Stimulated activated CD4-positive, alpha-beta T cell treated with anti-CD3 and anti-CD28 coated beads, Interleukin-15, amount 100 ng/mL, for 48 hours (primary cell): Measurements from ENCODE around the gene EOMES.
A peak's percentile ranks its signal among the peaks of the same experiment; 100 is the strongest.

Source experiments
- DNase-seq, 2 donors: peaks; one replicate each; pipeline ENCODE4 v3.0.0-alpha.2; 2020; ENCODE audit warnings: low read depth in 2 of 2

The EOMES gene

DNA sequence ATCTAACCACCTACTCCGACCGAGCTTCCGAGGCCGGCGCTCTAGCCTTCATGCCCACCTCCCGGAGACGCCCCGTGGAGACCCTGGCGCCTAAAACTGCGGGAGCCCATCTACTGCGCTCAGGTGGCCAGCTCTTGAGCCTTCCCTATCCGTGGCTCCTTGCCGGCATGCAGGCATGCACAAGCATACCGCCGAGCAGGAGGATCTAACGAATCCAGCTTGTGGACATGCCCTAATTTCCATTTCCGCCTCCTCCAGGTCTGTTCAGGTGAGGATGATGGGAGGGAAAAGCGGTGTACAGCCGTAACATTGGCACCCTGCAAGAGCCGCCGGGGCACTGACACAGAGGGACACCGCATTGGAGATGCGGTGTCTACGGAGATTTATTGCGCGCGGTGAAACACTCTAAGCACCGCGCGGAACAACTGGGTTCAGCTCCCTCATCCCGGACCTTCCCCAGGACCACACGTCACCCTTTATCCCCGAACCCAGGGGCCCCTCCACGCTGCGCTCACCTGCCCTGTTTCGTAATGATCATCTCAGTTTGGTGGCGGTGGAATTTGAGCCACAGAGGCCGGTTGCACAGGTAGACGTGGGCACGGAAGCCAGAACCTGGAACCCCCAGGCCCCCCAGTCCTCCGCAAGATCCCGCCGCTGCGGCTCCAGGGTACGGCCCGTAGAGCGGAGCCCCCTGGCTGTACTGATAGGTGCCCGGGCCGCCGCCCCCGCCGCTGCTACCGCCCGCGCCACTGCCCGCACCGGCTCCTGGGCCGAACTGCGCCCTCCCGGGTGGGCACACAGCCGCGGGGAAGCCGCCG lies 1.0 kb downstream of the EOMES start:
- DNase-seq = no peak

DNA sequence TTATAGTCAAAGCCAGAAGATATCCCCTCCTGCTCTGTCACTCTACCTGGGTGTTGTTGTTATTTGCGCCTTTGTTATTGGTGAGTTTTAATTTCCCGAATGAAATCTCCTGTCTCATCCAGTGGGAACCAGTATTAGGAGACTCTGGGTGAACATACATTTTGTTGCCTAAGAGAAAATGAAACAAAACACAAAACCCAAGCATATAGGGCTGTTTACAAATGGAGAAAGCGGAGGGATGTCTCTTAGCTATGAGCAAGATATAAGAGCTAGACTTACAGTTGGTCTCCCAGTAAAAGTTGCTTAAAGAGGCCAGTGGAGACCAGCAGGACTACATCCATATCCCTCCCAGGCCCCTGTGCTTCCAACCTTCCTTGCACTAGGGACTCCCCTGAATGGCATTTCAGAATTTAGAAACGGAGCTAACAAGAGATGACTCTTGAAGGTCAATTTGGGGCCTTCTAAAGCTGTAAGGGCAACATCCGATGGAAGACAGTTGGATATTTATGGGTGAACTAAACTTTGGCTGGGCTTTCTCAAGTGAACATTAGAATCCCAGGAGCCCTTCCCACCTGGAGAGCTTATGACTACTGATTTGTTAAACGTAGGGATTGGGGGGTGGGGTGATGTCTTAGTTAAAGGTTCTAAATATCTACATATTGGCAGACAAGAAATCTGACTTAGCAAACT lies 2.7 kb downstream of the EOMES start:
- DNase-seq = no peak

DNA sequence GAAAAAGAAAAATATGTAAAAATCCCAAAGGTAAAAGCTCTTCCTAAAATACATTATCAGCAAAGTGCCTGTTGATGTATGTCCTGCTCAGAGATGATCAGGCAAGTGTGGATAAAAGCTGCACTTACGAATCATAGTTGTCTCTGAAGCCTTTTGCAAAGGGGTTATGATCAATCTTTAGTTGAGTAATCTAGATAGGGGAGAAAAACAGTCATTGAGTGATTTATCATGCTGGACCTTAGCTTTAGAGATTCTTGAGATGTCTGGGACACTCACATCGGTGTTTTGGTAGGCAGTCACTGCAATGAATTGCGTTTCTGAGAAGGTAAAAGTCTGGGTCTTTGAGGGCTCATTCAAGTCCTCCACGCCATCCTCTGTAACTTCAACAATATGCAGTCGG lies 3.7 kb downstream of the EOMES start:
- DNase-seq = no peak

DNA sequence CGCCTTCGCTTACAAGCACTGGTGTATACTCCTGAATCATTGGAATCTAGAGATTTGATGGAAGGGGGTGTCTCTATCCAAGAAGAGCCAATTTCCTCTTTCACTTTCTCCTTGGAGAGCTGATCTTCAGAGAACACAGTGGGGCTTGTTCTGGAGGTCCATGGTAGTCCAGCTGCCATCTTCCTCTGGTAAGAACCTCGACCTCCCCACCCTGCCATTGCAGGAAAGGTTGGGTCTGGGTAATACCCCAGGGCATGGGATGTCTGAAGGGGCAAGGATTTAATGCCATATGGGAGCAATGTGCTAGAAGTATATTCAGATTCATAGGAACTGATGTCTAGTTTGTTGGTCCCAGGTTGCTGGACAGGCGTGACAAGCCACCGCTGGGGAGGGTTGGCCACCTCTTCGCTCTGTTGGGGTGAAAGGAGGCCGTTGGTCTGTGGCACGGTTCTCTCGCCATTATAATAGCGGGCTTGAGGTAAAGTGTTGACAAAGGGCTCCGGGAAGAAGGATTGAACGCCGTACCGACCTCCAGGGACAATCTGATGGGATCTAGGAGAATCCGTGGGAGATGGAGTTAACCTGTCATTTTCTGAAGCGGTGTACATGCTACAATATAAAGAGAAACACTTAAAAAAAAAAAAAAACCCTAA lies 4.8 kb downstream of the EOMES start:
- DNase-seq = no peak

DNA sequence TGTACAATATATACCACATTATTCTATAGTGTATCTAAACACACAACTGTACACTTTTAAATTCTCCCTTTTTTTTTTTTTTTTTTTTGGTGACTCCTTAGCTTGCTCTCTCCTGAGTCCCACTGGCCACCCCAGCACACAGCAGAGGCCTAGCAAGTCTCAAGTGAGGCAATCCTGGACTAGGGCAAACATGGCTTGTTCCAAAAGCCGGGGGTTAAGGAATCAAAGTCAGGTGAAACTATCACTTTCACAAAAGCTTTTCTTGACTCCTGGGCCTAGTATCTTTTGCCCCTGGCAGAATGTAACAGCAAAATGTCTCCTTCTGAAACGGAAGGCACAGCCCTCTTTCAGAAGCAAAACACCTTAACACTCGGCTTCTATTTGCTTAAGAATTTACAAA lies 5.8 kb downstream of the EOMES start:
- no peak for DNase-seq

DNA sequence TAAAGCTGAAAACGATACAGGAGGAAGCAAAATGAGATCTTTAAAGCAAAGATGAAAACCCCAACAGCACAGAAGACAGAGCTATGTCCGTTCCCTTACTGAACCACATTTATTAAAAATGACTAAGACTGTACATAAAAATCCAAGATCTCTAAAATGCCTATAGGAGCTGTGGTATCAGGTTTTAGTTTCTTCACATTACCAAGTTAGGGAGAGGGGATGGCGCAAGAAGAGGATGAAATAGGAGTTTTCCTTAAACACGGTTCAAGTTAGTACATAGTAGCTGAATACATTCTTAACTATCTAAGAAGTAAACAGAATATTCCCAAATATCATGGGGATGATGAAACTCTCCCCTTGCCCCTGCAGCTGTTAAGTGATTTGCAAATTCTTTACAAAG lies 6.3 kb downstream of the EOMES start:
- DNase-seq = no peak

DNA sequence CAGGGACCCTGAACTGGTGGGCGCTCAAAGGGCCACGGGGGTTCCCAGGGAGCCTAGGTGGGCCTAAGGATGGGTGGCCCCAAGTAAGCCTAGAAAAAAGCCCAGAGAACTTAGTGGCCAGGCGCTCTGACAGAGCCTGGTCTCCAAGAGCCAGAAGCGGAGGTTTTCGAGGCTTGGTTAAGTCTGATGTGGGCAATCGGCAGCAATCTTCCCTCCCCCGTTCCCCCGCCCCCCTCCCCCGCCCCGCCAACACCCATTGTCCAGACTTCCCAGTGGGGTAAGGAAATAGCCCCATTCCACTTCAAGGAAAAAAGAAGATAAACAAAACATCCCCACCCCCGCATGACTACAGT lies 6.7 kb downstream of the EOMES start:
- DNase-seq = no peak

DNA sequence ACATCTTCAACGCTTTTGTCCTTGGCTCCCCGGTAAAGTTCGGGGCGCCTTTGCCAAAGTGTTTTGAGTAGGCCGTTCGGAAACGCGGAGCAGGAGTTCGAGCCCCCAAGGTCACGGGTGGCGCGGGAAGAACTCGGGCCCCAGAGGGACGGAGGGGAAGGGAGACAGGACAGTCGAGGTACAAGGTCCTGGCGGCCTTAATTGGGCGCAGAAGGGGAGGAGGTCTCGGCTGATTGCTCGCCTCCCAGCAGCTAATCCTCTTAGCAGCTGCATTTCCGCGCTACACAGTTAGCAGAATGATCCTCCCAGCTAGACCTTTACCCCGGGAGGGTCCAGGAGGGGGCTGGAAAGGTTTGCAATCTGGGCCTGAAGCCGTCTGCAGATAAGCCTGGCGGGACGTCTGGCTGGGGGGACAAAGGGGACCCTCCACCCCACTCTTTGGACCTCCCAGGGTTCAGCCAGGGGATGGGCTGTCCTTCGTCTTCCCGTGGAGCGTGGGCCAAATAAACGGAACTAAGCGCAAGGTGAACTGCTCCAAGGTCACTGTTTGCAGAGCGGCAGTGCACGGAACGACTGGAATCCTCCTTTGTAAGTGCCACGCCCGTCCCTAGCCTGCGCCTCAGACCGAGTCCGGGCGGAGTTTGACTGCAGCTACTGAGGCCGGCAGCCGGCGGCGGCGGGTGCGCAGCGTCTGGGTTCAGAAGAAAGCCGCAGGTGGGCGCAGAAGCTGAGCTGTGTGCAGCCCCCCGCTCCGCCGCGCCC lies 7.2 kb downstream of the EOMES start:
- DNase-seq = no peak

DNA sequence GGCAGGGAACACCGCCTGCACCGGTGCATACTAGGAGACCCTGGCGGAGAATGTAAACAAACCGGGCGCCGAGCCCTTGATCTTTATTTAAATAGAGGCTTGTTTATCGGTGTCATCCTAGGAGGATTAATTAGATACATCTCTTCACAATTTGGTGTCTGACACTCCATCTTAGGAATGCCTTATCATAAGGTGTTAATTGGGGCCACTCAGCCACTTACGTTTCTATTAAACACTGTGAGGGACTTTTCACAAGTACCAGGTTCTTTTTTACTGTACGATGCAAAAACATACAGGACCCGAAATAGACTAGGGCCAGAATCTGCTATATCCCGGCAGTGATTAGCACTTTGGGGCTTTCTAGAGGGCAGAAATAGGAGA lies 8.0 kb downstream of the EOMES start:
- no peak for DNase-seq

DNA sequence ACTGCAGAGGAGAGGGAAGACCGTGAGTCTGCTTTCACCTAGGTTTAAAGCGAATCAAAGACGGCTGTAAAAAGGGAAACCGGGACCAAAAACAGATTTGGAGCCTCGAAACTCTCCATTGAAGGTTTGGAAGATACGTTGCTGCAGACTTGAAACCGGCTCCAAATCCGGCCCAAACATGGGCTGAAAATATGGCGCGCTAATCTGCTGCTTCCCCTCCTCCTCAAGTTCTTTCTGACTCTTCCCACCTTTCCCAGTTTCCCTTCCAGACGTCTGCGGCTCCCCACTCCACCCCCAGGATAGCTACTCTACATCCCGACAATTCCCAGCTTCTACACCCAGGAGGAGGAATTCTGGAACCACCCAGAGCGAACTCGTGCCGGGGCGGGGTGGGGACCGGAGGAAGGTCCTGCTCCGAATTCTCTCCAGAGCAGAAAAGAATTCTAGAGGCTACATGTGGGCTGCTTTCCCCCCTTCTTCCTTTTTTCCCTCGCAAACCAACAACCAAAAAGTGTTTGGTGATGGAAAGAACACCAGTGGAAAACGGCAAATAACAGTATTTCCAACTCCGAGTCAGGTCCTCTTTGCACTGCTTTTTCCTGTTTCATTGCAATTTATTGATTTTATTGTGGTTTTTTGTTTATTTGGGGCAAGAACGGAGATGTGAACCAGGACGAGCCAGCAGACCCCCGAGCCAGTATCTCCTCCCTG lies 8.5 kb downstream of the EOMES start:
- no peak for DNase-seq

DNA sequence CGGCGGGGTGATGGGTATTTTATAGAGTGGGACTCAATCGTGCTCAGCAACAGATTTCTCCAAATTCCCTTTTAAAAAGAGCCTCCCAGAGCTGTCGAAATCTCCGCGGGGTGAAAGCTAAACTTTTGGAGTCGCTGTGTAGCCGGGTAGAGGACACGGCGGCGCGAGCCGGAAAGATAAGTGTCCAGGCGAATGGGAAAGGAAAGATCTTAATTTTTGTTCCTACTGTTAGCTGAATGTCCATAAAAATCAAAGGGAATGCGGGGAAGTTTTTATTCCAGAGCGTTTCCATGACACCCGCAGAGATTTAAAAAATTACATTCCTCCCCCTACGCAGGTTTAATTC lies 9.1 kb downstream of the EOMES start:
- DNase-seq = no peak

DNA sequence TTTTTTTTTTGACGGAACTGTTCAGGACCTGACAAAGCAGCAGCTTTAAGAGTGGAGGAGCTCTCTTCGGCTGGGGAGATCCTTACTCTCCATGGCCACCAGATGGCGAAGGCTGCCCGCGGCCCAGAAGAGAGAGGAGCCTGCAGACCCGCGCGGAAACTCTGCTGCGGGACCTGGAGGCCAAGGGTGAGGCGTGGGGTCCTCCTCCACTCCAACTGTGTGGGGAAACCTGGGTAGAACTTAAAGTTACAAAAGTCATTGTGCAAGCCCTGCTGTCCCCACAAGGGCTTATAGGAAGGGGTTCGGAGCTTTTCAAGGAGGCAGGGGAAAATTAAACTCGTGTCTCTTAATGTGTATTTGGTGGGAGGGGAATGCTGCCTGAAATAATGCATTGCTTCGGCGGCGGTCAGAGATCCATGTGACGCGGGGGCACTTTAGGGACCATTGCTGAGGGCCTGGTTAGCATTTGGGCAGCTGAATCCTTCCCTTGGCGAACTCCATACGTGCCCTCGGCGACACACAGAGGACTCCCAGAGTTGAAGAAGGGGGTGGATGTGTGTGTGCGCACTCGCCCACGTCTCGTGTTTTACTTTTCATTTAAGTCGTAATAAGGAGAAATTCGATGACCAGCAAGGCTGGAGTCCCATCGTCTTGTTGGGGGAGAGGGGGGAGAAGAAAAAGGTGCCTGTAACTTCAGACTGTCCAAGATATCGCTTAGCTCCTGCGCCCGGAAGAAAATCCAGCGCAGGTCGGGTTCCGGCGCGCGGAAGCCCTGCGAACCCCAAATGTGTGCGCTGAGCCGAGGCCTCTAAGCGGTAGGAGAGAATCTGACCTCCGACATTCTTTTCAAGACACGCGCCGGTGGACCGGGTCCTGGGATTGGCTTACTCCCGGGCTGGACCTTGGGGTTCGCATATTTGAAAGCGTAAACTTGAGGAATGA lies 9.7 kb downstream of the EOMES start:
- peak; percentile 66 to 71 for DNase-seq

DNA sequence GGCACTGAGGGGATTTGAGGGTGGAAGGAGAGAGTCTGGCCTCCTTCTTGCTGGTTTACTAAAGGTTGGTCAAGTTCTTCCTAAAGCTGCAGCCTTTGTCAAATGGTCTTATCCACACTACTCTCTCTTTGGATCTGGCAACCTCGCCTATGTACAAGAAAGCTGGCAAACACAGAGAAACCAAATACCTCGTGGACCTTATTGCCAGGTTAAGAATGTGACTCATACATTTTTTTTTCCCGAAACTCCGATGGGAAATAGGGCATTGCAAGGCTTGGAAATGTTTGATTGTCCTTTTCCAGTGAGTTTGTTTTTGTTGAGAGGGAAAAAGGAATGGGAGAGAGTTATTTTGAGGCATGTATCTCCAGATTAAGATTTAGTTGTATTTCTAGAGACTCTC lies 13.9 kb downstream of the EOMES start:
- DNase-seq = no peak

DNA sequence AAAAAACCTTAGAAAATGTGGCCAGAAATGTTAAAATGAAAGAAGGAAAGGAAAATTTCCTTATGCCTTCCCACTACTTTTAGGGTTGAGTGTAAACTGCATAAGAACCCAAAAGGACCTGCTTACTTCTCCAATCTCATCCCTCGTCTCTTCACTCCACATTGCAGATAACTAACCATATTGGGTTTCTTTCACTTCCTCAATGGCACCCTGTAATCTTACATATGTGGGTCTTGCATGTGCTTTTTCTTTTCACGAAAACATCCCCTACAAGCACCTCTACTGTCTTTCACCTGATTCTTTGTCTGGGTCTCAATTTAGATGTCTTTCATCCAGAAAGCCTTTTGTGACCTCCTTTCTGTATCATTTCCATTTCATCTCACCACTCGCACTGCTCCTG lies 23.1 kb downstream of the EOMES start:
- no peak for DNase-seq

DNA sequence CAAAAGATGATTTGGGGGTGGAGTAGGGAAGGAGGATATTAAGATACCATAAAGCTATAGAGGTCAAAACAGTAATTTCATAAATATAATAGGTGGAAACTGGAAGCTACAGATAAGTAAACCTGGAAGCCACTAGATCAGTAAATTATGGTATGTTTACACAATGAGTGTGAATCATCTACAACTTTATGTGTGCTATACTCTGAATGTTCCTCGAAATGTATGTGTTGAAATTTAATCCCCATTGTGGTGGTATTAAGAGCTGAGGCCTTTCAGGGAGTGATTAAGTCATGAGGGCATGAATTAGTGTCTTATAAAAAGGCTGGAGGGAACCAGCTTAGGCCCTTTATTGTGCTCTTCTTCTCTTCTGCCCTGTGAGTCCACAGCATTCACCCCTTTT lies 25.2 kb downstream of the EOMES start:
- no peak for DNase-seq

DNA sequence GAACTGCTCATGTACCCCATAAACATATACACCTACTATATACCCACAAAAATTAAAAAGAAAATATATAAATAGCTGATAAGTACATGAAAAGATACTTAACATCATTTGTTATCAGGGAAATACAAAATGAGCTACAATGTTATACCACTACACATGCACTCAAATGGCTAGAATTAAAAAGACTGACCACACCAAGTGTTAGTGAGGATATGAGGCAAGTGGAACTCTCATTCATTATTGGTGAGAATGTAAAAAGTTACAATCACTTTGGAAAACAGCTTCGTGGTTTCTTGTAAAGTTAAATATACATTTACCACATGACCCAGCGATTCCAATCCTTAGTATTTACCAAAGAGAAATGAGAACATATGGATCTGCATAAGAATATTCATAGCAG lies 26.5 kb downstream of the EOMES start:
- DNase-seq = no peak

DNA sequence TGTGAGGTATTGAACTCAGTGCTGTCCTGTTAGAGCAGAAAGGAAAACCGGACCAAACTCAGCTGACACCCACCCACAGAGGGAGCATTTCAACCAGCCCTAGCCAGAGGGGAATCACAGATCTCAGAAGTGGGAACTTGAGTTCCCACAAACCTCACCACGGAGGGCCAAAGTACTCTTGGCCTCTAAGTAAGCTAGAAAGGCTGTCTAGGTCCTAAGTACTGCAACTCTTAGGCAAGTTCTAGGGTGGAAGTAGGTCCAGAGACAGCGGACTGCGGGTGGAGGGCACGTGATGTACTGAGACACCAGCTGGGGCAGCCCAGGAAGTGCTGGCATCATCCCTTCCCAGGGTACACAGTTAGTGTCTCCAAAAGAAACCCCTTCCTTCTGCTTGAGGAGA lies 34.1 kb downstream of the EOMES start:
- no peak for DNase-seq

DNA sequence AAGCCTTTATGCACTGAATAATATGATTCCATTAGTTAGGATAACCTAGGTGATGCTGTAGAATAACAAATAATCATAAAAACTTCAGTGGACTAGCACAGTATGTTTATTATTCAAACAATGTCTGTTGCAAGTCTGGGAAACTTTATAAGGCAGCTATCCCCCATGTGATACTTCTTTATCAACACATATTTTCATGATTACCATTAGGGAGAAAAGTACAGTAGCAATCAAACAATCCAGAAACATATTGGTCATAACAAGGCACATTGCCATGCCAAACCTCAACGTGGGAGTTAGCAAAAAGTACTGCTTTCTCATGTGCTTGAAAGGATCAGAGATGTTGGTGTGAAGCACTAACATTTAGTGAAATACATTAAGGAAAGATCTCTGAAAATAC lies 35.5 kb downstream of the EOMES start:
- no peak for DNase-seq

DNA sequence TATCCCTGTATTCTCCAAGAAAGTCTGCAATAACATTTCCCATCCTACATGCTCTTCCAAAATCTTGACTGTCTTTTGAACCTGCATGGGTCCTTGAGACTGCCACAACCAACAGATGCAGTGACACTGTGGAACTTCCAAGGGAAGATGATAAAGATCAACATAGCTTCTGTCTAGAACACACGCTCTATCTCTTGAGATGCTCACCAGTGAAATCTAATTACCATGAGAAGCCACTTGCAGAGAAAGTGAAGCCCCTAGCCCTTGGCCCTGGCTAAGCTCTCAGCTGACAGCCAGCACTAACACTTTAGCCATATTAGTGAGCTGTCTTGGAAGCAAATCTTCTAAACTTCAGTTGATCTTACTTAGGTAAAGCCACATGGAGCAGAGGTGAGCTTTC lies 36.6 kb downstream of the EOMES start:
- DNase-seq = no peak

DNA sequence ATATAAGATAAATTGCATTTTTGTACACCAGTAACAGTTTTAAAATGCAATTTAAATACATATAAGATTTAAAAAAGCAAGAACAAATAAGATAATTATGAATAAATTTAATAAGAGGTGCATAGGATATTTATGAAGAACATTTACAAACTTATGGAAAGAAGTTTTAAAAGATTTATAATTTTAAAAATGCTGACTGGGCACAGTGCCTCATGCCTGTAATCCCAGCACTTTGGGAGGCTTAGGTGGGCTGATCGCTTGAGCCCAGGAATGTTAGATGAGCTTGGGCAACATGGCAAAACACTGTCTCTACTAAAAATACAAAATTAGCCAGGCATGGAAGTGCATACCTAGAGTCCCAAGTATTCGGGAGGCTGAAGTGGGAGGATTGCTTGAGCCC lies 37.8 kb downstream of the EOMES start:
- DNase-seq = no peak

DNA sequence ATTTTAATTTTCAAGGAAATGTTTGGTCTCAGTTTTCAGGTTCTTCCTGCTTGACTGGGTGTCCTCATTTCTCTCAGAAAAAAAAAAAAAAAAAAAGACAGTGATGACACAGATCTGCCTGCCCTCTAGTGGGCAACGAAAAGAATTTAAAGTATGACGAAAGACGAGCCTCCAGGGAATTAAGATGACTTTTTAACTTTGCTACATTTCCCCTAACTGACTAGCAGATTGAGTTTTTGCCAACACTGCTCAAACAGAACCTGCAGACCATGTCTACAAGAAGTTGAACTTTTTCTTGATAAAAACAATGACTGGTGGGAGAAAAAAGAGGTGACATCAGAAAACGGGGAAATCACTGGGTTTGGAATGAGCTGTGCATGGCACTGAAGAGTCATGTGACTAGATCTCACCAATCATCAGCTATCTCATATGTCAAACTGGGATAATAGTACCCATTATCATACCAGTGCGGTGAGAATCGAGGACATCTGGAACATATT lies 40.8 kb downstream of the EOMES start:
- peak in 1 of 2 donors; percentile 25 for DNase-seq
